ENCODE results near the gene BBLN. TPM values are rescaled to one million over a fixed set of nuclear protein-coding genes. Genes with fewer than 3 reads are reported as not detected.

Gene BBLN
- total and polyA plus RNA-seq, 4 donors = 13.4 to 42.1 (median 32.3) TPM

DNA sequence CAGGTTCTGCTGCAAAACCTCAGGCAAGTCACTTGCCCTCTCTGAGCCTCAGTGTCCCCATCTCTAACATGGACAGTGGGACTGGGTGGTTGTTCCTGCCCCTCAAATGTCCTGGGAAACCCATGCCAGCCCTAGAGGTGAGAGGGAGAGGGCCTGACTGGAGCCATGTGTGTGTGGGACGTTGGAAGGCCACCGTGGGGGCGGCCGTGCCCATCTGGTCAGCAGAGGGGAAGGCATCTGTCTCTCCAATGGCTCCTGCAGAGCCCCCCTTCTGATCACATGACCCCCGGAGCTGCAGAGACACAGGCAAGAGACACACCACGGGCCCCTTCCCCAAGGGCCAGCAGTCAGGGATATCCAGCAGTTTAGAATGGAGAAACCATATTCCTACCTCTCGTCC, 44.8 kb downstream of the BBLN start:
- peak overlapping the region; percentile 33 to 53 for H3K27ac ChIP-seq (ENCODE audit: low read depth in 1 of 2, low read length in 2 of 2)
- 87% methylated on average over 7 of the region's 7 CpGs for WGBS
- peaks cover 3 to 45% (median 28%) of the 10 kb centered on the region in 4 donors for H3K4me1 ChIP-seq (ENCODE audit: control insufficient read depth in 4 of 4, insufficient read depth in 4 of 4, low read length in 3 of 4)
- H3K9ac ChIP-seq (ENCODE audit: low read depth in 1 of 2, low read length in 2 of 2) = no peak overlapping the region
- TF ChIP-seq, protein P1, sequence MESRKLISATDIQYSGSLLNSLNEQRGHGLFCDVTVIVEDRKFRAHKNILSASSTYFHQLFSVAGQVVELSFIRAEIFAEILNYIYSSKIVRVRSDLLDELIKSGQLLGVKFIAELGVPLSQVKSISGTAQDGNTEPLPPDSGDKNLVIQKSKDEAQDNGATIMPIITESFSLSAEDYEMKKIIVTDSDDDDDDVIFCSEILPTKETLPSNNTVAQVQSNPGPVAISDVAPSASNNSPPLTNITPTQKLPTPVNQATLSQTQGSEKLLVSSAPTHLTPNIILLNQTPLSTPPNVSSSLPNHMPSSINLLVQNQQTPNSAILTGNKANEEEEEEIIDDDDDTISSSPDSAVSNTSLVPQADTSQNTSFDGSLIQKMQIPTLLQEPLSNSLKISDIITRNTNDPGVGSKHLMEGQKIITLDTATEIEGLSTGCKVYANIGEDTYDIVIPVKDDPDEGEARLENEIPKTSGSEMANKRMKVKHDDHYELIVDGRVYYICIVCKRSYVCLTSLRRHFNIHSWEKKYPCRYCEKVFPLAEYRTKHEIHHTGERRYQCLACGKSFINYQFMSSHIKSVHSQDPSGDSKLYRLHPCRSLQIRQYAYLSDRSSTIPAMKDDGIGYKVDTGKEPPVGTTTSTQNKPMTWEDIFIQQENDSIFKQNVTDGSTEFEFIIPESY (IDR thresholded peaks at IDR 0.05) = no peak
- no peak for TF ChIP-seq SP1 (IDR thresholded peaks at IDR 0.05)
- no peak for TF ChIP-seq NR2F2 (IDR thresholded peaks at IDR 0.05)
- TF ChIP-seq, protein P2, sequence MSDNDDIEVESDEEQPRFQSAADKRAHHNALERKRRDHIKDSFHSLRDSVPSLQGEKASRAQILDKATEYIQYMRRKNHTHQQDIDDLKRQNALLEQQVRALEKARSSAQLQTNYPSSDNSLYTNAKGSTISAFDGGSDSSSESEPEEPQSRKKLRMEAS (IDR thresholded peaks at IDR 0.05) = no peak
- TF ChIP-seq EGR1 (IDR thresholded peaks at IDR 0.05; ENCODE audit: low read depth in 2 of 2) = no peak
- TF ChIP-seq HNF4A (conservative IDR thresholded peaks at IDR 0.05) = no peak
- TF ChIP-seq YY1 (IDR thresholded peaks at IDR 0.05) = no peak
- TF ChIP-seq, protein P3, sequence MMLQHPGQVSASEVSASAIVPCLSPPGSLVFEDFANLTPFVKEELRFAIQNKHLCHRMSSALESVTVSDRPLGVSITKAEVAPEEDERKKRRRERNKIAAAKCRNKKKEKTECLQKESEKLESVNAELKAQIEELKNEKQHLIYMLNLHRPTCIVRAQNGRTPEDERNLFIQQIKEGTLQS (IDR thresholded peaks at IDR 0.05) = no peak
- TF ChIP-seq JUND (IDR thresholded peaks at IDR 0.05) = no peak
- no peak for TF ChIP-seq HNF4G (IDR thresholded peaks at IDR 0.05)
- no peak for TF ChIP-seq RAD21 (IDR thresholded peaks at IDR 0.05)
- TF ChIP-seq, protein P4, sequence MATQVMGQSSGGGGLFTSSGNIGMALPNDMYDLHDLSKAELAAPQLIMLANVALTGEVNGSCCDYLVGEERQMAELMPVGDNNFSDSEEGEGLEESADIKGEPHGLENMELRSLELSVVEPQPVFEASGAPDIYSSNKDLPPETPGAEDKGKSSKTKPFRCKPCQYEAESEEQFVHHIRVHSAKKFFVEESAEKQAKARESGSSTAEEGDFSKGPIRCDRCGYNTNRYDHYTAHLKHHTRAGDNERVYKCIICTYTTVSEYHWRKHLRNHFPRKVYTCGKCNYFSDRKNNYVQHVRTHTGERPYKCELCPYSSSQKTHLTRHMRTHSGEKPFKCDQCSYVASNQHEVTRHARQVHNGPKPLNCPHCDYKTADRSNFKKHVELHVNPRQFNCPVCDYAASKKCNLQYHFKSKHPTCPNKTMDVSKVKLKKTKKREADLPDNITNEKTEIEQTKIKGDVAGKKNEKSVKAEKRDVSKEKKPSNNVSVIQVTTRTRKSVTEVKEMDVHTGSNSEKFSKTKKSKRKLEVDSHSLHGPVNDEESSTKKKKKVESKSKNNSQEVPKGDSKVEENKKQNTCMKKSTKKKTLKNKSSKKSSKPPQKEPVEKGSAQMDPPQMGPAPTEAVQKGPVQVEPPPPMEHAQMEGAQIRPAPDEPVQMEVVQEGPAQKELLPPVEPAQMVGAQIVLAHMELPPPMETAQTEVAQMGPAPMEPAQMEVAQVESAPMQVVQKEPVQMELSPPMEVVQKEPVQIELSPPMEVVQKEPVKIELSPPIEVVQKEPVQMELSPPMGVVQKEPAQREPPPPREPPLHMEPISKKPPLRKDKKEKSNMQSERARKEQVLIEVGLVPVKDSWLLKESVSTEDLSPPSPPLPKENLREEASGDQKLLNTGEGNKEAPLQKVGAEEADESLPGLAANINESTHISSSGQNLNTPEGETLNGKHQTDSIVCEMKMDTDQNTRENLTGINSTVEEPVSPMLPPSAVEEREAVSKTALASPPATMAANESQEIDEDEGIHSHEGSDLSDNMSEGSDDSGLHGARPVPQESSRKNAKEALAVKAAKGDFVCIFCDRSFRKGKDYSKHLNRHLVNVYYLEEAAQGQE (IDR thresholded peaks at IDR 0.05) = no peak
- TF ChIP-seq RXRA (IDR thresholded peaks at IDR 0.05) = no peak
- TF ChIP-seq FOXA1 (IDR thresholded peaks at IDR 0.05) = no peak
- no peaks in the 10 kb centered on the region for H3K27me3 ChIP-seq (ENCODE audit: control insufficient read depth in 4 of 4, insufficient read depth in 4 of 4, low read length in 3 of 4)
- no peak for DNase-seq (ENCODE audit: low spot score)
- H3K4me3 ChIP-seq (ENCODE audit: low read depth in 1 of 3, low read length in 3 of 3) = peak overlapping the region in 1 of 3 donors; percentile 6
- H3K9me3 ChIP-seq (ENCODE audit: control insufficient read depth in 4 of 4, low read length in 3 of 4) = no peaks in the 10 kb centered on the region
- H3K36me3 ChIP-seq (ENCODE audit: control insufficient read depth in 4 of 4, insufficient read depth in 3 of 4, low read depth in 1 of 4, low read length in 3 of 4) = no peaks in the 10 kb centered on the region

DNA sequence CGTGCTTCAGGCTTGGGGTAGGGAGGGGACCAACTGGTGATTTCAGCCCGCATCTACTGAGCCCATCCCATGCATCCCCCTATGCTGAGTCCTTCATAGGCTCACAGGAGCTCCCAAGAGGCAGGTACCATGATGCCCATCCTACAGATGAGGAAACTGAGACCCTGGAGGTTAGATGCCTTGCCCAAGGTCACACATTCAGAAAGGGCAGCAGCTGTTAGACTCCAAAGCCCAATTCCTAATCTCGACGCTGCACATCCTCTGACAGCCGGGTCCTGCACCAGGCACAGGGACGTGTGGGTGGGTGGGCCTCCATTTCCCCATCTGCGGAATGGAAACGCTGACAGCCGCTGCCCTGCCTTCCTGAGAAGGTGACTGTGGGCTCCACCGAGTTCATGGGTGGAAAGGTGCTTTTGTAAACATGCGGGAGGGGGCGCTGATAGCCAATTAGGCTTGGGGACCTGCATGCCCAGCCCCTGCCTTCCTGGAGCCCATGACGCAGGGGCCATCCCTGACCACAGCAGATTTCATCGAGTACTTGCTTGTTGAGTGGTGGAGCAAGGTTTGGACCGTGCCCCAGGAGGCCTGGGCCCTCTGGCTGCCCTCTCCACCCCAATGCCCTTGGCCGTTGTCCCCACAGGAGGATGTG, 45.4 kb downstream of the BBLN start:
- H3K4me1 ChIP-seq (ENCODE audit: control insufficient read depth in 4 of 4, insufficient read depth in 4 of 4, low read length in 3 of 4) = peaks cover 3 to 46% (median 28%) of the 10 kb centered on the region in 4 donors
- H3K27me3 ChIP-seq (ENCODE audit: control insufficient read depth in 4 of 4, insufficient read depth in 4 of 4, low read length in 3 of 4) = no peaks in the 10 kb centered on the region
- peak overlapping the region; percentile 33 to 53 for H3K27ac ChIP-seq (ENCODE audit: low read depth in 1 of 2, low read length in 2 of 2)
- no peaks in the 10 kb centered on the region for H3K36me3 ChIP-seq (ENCODE audit: control insufficient read depth in 4 of 4, insufficient read depth in 3 of 4, low read depth in 1 of 4, low read length in 3 of 4)
- no peak for TF ChIP-seq RXRA (IDR thresholded peaks at IDR 0.05)
- TF ChIP-seq, protein P2 (IDR thresholded peaks at IDR 0.05) = no peak
- TF ChIP-seq FOXA1 (IDR thresholded peaks at IDR 0.05) = no peak
- TF ChIP-seq GABPA (IDR thresholded peaks at IDR 0.05 in 1 of 2, conservative IDR thresholded peaks at IDR 0.05 in 1 of 2) = no peak
- TF ChIP-seq YY1 (IDR thresholded peaks at IDR 0.05) = no peak
- TF ChIP-seq HNF4A (conservative IDR thresholded peaks at IDR 0.05) = no peak
- no peak for TF ChIP-seq EGR1 (IDR thresholded peaks at IDR 0.05; ENCODE audit: low read depth in 2 of 2)
- TF ChIP-seq, protein P5, sequence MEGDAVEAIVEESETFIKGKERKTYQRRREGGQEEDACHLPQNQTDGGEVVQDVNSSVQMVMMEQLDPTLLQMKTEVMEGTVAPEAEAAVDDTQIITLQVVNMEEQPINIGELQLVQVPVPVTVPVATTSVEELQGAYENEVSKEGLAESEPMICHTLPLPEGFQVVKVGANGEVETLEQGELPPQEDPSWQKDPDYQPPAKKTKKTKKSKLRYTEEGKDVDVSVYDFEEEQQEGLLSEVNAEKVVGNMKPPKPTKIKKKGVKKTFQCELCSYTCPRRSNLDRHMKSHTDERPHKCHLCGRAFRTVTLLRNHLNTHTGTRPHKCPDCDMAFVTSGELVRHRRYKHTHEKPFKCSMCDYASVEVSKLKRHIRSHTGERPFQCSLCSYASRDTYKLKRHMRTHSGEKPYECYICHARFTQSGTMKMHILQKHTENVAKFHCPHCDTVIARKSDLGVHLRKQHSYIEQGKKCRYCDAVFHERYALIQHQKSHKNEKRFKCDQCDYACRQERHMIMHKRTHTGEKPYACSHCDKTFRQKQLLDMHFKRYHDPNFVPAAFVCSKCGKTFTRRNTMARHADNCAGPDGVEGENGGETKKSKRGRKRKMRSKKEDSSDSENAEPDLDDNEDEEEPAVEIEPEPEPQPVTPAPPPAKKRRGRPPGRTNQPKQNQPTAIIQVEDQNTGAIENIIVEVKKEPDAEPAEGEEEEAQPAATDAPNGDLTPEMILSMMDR (IDR thresholded peaks at IDR 0.05; ENCODE audit: low read depth, low read length, missing input control) = no peak
- TF ChIP-seq, protein P4 (IDR thresholded peaks at IDR 0.05) = no peak
- no peak for TF ChIP-seq JUND (IDR thresholded peaks at IDR 0.05)
- no peak for TF ChIP-seq RAD21 (IDR thresholded peaks at IDR 0.05)
- no peak for TF ChIP-seq TAF1 (conservative IDR thresholded peaks at IDR 0.05)
- WGBS = 69% methylated on average over 16 of the region's 16 CpGs
- H3K9me3 ChIP-seq (ENCODE audit: control insufficient read depth in 4 of 4, low read length in 3 of 4) = no peaks in the 10 kb centered on the region
- DNase-seq (ENCODE audit: low spot score) = no peak
- H3K9ac ChIP-seq (ENCODE audit: low read depth in 1 of 2, low read length in 2 of 2) = no peak overlapping the region
- no peak overlapping the region for H3K4me3 ChIP-seq (ENCODE audit: low read depth in 1 of 3, low read length in 3 of 3)

All from liver (tissue), 9 donors.